HG03280 (cell line): ENCODE measurements around the gene CNTN4.
"Not testable (repeated sequence)": the region's sequence is repeated elsewhere in the genome, so short reads cannot be mapped to it uniquely, and the experiment has no call there.

Source experiments
- ATAC-seq: cut with Tn5 transposase; IDR thresholded peaks from one replicate; pipeline ENCODE4 v1.9.1; 2021; ENCODE audit warnings: mild to moderate bottlenecking, moderate library complexity; ENCODE audit not compliant: unreplicated experiment

The CNTN4 gene

DNA sequence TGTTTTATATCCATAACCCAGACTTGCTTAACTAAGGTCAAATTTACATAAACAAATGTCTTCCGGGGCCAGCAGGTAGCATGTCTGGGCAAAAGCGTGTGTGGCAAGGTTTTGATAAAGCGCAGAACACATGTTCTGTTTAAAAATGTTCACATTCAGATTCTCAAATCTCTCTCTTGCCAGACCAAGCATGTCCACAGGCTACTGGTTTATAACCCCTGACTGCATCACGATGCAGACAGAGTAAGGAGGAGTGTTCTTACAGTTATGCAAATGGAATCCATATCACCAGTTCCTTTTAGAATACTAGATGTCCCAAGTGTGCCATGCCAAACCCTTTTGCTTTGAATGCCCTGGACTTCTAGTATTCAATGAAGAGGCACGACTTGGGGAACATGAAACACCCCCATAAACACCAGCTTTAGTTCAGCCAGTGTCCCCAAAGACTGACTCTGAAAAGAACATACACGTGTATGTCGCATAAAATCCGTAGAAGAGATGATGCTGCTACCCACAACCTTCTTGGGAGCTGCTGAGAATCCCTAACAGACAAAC, 412.0 kb downstream of the CNTN4 start:
- ATAC-seq = no peak

DNA sequence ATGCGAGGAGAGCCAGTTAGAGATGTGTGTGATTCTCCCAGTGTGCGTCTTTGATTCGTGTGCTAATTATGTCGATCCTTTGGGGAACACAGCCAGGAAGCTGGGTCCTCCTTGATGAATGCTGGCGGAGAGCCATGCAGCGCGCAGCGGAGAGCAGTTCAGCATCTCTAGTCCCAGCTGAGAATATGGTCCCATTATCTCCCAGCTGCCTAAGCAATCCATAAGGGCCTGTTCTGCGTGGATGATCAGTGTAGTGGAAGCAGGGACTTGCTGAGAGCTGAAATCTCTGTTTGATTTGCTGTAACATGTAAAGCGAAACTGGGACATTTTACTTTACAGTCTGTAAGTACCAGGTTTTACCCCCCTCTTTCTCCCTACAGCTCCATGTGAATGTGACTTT, 412.7 kb downstream of the CNTN4 start:
- no peak for ATAC-seq

DNA sequence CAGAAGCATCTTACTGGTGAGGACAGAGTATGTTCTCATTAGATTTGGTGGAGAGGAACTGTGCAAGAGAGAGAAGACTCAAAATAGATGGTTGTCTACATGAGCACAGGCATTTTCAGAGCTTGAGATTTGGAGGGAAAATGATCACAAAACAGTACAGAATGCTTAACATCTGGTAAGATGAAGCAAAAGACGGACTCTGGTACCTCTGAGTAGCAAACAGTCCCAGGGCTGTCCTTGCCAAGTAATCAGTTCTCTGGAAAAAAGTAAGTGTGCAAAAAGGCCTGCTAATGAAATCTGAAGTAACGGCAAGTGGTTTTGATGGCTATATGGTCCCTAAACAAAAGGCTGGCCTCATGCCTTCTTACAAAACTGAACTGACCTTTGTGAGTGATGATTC, 414.2 kb downstream of the CNTN4 start:
- no peak for ATAC-seq

DNA sequence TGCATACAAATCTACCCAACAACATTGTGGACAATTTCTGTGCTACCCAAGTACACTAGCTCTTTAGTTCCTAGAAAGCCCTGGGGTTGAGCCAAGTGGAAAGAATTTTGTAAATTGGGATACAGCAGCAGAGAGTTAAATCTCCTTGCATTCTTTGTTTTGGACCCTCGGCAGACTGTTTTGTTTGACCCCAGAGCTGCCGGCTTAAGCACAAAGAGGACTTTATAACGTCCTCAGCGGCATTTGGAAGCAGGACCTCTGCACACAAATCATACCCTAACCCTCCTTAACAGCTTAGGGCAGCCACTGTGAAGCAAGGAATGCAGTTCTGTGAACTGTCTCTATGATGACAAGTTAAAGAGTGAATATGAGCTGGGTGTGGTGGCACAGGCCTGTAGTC, 415.3 kb downstream of the CNTN4 start:
- ATAC-seq = no peak

DNA sequence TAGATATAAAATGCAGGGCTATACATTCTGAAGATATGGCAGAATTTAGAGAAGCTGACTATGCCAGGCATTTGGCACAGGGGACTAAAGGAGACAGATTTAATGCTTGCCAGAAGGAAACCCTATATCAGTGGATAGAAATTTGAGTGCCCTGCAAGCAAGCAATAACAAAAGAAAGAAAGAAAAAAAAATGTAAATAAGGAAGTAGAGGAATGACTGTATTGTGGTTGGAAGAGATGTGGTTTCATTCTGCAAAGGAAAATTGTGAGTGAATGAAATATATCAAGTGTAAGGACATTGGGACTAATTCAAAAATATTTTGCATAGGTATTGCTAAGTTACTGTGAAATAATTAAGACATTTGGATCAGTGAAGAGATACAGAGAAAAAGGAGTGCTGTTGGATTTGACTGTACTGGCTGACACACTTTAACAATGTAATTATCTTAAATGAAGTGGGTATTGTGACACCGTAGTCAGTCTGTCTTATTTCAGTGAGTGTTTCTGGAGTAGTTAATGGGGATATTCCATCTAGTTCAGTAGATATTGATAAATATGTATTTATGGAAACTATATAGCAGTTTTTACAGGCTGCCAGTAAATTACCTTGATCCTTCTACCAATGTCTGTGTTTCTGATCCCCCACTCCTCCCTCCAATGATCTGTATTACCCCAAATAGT, 418.2 kb downstream of the CNTN4 start:
- no peak for ATAC-seq

DNA sequence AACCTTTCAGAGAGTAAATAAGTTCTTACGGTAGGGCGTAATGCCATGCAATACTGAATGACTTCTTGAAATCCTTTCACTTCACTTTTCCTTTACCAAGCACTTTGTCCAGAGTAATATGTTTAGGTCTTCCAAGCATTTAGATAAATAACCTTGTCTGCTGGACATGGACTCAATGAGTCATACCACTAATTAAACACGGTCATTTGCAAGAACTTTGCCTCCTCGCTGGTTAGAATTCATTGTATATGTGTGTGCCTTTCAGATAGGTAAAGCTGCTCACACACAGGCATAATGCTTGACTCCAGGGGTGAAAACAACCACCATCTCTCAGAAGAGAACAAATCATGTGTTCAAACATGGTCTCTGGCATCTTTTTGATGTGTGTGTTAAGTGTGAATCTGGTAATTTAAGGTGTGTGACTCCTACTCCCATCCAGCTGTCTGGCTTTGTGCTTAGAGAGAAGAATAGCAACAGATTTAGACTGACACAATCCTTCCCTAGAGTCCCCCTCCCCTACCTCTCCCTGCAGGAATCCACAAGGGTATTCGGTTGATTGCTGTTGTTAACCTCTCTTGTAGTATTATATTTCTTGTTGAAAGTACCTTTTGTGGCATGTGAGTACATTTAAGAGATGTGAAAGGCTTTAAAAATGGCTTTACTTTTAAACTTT, 419.0 kb downstream of the CNTN4 start:
- ATAC-seq = no peak

DNA sequence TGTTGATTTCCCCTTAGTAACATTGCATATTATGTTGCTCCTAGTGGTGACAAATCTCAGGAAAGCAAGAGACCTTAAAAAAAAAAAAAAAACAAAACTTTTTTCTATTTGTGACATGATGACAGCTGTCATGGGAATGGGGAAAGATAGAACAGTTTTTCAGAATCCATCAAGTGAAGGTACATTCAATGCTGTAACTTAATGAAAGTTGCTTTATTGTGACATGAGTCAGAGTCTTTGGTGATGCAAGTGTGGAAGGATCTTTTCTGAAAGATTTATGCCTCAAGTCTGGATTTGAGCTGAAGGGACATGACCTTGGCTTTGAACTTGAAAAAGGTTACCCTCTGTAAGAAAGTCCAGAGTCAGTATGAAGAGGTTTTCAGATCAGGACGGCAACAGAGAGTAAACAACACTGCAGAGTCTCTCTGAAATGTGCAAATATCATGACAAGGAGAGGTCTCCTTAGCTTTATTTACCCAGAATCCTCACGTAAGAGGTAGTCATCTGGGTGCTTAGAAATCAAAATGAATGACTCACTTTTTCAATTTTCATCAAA, 424.7 kb downstream of the CNTN4 start:
- no peak for ATAC-seq

DNA sequence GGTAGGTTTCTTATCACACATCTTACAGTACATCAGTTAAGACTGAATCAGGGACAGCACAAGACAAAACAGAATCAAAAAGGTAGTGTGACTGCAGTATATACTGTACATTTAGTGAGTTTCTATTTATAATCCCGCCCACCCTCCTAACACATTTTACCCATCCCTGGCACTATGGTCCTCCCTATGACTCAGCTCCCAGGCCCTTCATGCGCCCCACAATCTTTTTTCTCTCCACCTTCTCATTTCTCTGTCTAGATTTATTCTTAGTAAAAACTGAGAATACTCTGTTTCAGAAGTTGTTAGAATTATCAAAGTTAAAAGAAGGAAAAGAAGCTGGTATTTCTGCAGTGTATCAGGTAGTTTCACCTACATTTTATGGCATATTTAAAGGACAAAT, 427.3 kb downstream of the CNTN4 start:
- ATAC-seq = no peak

DNA sequence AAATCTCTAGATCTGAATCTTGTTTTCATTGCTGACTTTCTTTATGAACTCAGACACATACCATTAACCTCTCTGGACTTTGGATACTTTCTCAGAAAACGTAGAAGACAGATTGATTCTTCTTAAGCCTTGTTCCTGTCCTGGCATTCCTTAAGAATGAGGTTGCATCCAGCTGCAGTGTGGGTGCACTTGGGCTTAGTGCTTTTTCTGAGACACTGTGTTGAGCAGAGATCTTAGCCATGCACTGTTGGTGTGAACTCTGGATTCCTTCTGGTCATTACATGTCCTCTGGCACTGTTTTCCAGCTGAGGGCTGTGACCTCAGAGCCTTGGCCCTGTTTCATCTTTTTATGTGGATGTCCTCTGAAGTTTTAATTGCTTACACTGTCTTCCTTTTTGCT, 428.3 kb downstream of the CNTN4 start:
- ATAC-seq = no peak

DNA sequence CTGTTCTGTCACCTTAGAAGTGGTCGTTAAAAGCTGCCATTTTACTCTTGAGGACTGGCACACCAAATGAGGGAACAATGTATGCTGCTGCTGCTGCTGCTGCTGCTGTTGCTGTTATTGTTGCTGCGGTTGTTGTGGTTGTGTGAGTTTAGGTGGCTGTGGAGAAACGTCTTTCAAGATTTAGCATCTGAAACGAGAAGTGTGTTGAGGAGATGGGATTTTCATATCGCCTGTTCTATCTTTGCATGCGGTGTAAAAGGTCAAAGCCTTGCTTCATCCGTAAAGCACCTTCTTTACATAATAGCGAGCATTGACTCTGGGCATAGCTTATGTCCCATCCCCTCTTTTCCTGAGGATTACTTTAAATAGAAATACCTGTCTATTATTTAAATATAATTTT, 428.7 kb downstream of the CNTN4 start:
- not testable (repeated sequence) for ATAC-seq

DNA sequence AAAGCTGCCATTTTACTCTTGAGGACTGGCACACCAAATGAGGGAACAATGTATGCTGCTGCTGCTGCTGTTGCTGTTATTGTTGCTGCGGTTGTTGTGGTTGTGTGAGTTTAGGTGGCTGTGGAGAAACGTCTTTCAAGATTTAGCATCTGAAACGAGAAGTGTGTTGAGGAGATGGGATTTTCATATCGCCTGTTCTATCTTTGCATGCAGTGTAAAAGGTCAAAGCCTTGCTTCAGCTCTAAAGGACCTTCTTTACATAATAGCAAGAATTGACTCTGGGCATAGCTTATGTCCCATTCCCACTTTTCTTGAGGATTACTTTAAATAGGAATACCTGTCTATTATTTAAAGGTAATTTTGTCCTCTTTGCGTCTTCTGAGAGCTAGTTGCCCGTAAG, 436.1 kb downstream of the CNTN4 start:
- ATAC-seq = not testable (repeated sequence)

DNA sequence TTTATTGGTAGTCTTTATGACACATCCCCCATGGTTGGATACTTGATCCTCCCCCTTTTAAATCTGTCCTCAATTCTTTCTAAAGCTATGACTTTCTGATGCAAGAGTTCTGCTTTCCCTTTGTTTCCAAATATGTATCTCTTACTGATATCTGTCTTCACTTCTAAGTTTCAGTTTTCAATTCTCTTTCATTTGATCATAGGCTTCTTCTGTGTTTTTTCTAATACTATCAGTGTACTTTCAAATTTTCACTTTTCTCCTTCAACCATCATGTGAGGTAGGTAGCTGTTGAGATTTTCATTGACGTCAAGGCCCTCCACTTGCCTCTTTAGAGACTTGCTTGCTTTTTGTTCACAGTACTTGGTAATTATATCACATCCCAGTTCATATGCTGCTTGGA, 436.5 kb downstream of the CNTN4 start:
- no peak for ATAC-seq

DNA sequence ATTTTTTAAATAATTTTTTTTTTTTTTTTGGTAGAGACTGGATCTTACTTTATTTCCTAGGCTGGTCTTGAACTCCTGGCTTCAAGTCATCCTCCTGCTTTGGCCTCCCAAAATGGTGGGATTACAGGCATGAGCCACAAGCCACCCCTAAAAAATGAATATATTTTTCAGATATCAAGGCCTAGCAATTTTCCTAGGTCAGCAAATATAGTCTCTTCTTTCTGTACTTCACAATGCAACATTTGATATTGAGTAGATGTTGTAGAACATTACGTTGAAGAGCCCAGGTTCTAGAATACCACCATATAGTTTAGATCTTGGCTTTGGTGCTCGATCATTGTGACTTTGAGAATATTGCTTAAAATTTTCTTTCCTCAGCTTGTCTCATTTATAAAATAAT, 437.9 kb downstream of the CNTN4 start:
- ATAC-seq = no peak

DNA sequence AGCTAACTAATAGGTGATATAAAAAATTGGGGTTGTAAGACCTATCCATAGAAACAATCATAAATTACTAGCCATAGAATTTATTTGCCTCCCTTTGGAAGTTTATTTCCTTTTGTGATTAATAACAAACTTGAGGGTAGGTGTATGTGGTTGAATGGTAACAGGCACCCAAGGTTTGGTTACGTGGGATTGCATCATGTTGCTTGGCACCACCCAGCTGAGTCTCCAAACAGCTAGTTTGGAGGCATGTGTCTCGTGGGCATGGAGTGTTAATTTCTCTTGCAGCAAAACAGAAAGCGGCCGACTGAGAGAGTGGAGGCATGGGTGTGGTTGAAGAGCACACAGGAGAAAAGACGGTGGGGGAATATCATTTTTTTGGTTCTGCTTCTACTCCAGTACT, 441.4 kb downstream of the CNTN4 start:
- ATAC-seq = no peak

DNA sequence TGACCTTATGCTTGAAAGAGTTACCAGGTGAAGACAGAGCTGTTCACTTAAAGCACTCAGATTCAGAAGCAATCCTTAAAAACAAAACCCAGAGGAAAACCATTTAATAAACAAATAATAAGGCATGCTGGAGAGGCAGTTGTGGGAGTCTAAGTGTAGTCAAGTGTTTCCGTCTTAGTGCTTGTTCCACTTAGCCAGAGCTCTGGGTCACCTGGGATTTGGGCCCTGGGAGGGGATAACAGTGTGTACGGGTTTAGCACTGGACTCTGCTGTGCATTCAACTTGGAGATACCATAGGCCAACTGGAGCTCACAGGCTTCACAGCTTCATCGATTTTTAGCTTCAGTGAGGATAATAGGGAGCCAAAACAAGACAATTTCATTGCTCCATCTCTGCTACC, 444.6 kb downstream of the CNTN4 start:
- no peak for ATAC-seq

DNA sequence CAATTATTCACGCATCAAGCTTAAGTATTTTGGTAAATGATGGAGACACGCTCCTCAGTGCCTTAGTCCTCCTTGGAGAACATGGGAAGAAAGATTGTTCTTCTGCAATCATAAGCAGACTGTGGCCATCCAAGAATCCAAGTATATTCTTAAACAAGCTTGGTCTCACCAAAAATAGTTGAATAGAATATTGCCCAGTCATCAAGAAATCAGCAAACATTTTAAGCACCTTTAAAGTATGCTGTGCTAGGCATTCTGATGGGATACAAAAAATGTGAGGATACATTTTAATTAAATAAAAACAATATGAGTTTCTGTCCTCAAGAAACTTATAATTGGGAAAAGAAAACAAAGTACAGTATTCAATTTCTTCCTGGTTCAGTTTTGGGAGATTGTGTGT, 445.5 kb downstream of the CNTN4 start:
- no peak for ATAC-seq

DNA sequence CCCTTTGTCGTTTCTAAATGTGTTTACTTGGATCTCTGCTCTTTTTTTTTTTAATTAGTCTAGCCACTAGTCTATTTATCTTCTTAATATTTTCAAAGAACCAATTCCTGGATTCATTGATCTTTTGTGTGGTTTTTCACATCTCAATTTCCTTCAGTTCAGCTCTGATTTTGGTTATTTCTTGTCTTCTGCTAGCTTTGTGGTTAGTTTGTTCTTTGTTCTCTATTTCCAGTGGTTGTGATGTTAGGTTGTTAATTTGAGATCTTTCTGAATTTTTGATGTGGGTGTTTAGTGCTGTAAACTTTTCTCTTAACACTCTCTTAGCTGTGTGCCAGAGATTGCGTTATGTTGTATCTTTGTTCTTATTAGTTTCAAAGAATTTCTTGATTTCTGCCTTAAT, 446.1 kb downstream of the CNTN4 start:
- no peak for ATAC-seq

DNA sequence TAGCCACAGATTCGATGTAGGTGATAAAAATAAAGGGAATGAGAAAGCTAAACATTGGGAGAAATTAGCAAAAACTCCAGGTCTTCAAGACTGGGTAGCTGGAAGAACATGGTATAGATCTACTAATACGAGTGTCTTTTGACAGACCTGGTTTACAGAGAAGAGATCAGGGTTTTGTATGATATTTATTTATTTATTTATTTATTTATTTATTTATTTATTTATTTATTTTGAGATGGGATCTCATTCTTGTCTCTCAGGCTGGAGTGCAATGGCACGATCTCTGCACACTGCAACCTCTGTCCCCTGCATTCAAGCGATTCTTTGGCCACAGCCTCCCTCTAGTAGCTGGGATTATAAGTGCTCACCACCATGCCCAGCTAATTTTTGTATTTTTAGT, 448.4 kb downstream of the CNTN4 start:
- ATAC-seq = no peak

DNA sequence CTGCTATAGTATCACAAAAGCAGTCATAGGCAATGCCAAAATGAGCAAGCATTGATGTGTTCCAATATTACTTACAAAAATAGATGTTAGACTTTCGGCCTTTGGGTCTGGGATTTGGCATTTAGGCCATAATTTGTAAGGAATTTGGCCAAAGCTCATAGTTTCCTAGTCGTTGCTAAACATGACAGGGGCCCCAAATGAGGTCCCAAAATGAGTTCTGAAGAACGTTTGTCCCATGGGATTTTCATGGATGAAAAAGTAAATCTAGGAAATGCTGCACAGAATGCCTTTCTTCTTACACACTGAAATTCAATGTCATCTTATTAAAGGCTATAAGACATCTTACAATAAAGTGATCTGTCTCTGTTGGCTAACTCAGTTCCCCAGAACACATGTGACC, 456.0 kb downstream of the CNTN4 start:
- no peak for ATAC-seq

DNA sequence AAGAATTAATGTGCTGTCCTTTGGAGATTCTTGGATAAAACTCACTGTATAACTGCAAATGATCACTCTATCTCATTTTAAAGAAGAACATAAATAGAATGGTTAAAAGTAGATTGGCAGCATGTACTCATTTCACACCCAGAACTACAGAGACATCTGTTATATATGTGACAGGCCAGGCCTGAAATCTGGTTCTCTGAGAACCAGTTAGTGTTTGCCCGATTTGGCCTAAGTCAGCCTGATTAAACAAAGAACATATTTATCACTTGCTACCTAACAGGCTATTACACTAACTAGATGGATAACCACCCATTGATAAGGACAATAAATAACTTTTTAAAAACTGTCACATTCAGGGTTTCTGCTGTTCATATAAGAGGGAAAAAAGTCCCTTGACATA, 460.1 kb downstream of the CNTN4 start:
- ATAC-seq = no peak

DNA sequence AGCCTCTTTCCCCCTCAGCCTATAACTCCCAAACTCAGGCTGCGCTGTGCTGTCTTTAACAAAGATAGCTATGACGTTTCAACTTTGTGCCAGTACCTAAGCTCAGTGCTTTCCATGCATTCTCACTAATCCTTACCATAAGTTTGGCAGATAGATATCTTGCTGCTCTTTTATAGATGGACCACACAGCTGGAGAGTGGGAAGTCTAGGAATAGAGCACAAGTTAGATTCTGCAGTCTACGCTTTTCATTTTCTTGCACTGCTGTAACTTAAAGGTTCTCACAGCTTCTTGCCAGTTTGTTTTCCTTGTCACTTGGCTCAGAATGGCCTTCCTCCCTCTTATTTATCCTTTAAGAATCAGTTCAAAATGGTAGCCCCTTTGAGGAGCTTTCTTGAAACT, 468.8 kb downstream of the CNTN4 start:
- ATAC-seq = no peak

DNA sequence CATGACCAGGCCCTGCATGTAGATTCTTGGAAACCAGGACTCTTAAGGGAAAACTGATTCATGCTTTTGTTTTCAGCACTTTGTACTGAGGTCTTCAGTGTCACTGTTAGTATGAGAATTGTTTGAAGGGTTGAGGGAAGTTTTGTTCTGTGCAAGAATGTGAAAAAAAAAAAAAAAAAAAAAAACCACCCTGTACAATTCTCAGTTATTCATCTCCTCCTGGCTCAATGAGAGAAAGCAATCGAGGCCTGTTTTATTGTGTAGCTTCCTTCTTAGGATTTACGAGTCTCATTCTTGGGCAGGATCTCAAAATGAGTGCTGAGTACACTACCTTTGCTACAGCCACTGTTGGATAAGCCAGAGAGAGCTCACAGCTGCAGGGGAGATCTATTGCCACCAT, 469.5 kb downstream of the CNTN4 start:
- no peak for ATAC-seq
